Neural progenitor cell (in vitro differentiated cells): ENCODE measurements around the gene SLMAP.

Experiments
- CTCF ChIP-seq: fragments of 200-600 bp; sonication (generic); IDR thresholded peaks from 2 replicates; pipeline ENCODE4 v1.5.1; 2017; ENCODE audit warnings: antibody characterized with exemption, mild to moderate bottlenecking
- EZH2phosphoT487 ChIP-seq: fragments of 200-600 bp; sonication (generic); IDR thresholded peaks from 2 replicates; pipeline ENCODE4 v1.6.1; 2017; ENCODE audit warnings: antibody characterized with exemption

- TF ChIP-seq EZH2phosphoT487 (no peak), CTCF (no peak)
These were observed 76.4 kb downstream of the SLMAP start for GRCh38 chr3:57832486-57832885.
